HEK293T (cell line): ENCODE data around the gene SRCIN1.

Experiments used
- CTCF ChIA-PET: fragments of 350-600 bp; formaldehyde crosslinking; extraction: SDS; loops from one replicate; lab custom pipeline; 2021; ENCODE audit warnings: antibody characterized with exemption, inconsistent platforms; lab: Yijun Ruan, JAX
- POLR2A ChIA-PET: fragments of 350-600 bp; formaldehyde crosslinking; extraction: SDS; loops from one replicate; lab custom pipeline; 2020; ENCODE audit warnings: antibody characterized with exemption, inconsistent platforms; lab: Yijun Ruan, JAX
- DNase-seq: peaks from one replicate; pipeline ENCODE4 v3.0.0; 2012; ENCODE audit warnings: mixed read lengths; ENCODE audit errors: extremely low spot score
- ARNT ChIP-seq: fragments of 450-650 bp; IDR thresholded peaks from 2 replicates; pipeline ENCODE4 v1.6.1; 2017; ENCODE audit warnings: mild to moderate bottlenecking
- BHLHE40 ChIP-seq: fragments of 450-650 bp; IDR thresholded peaks from 2 replicates; pipeline ENCODE4 v1.6.1; 2016; ENCODE audit warnings: mild to moderate bottlenecking, moderate library complexity, borderline replicate concordance
- CTBP1 ChIP-seq: fragments of 450-650 bp; IDR thresholded peaks from 2 replicates; pipeline ENCODE4 v1.6.1; 2016; ENCODE audit warnings: borderline replicate concordance
- ELF4 ChIP-seq: fragments of 450-650 bp; IDR thresholded peaks from 2 replicates; pipeline ENCODE4 v1.6.1; 2017; ENCODE audit warnings: antibody characterized with exemption
- FOXA1 ChIP-seq: fragments of 450-650 bp; IDR thresholded peaks from 2 replicates; pipeline ENCODE4 v1.6.1; 2016; ENCODE audit warnings: mild to moderate bottlenecking
- FOXK2 ChIP-seq: fragments of 450-650 bp; IDR thresholded peaks from 2 replicates; pipeline ENCODE4 v1.6.1; 2016; ENCODE audit warnings: mild to moderate bottlenecking
- FOXM1 ChIP-seq: fragments of 450-650 bp; IDR thresholded peaks from 2 replicates; pipeline ENCODE4 v1.6.1; 2017; ENCODE audit warnings: mild to moderate bottlenecking, borderline replicate concordance
- HDGF ChIP-seq: fragments of 450-650 bp; IDR thresholded peaks from 2 replicates; pipeline ENCODE4 v1.6.1; 2017; ENCODE audit warnings: antibody characterized with exemption, borderline replicate concordance
- L3MBTL2 ChIP-seq: fragments of 450-650 bp; conservative IDR thresholded peaks from 2 replicates; pipeline ENCODE4 v1.6.1; 2016; ENCODE audit warnings: mild to moderate bottlenecking
- LEF1 ChIP-seq: fragments of 450-650 bp; IDR thresholded peaks from 2 replicates; pipeline ENCODE4 v1.6.1; 2017; ENCODE audit warnings: mild to moderate bottlenecking, borderline replicate concordance
- NFRKB ChIP-seq: fragments of 450-650 bp; IDR thresholded peaks from 2 replicates; pipeline ENCODE4 v1.6.1; 2016; ENCODE audit warnings: mild to moderate bottlenecking, moderate library complexity
- PKNOX1 ChIP-seq: fragments of 450-650 bp; IDR thresholded peaks from 2 replicates; pipeline ENCODE4 v1.6.1; 2016
- SP1 ChIP-seq: fragments of 450-650 bp; IDR thresholded peaks from 2 replicates; pipeline ENCODE4 v1.6.1; 2017
- SUZ12 ChIP-seq: fragments of 450-650 bp; IDR thresholded peaks from 2 replicates; pipeline ENCODE4 v1.6.1; 2016; ENCODE audit warnings: mild to moderate bottlenecking
- TARDBP ChIP-seq: fragments of 450-650 bp; IDR thresholded peaks from 2 replicates; pipeline ENCODE4 v1.6.1; 2016
- ZNF384 ChIP-seq: fragments of 450-650 bp; IDR thresholded peaks from 2 replicates; pipeline ENCODE4 v1.6.1; 2016

Gene SRCIN1

GRCh38 chr17:38543403-38544174 is 62.2 kb downstream of the SRCIN1 start:
- TF ChIP-seq ZNF384 (no peak), CTBP1 (no peak), NFRKB (no peak), FOXA1 (no peak), SUZ12 (no peak), LEF1 (no peak), BHLHE40 (no peak), PKNOX1 (no peak), ARNT (no peak), L3MBTL2 (no peak), HDGF (no peak), FOXM1 (no peak), ELF4 (no peak), SP1 (no peak), TARDBP (no peak), FOXK2 (no peak)
- ChIA-PET POLR2A (interaction anchor here (1.1 kb wide), 1 partner anchor 16 kb away, joined by 3 read pairs; no protein-coding TSS in a partner anchor), CTCF (interaction anchor here (1.0 kb wide), 1 partner anchor 120 kb away, joined by 3 read pairs; no protein-coding TSS in a partner anchor)
- DNase-seq, result no peak

GRCh38 chr17:38542286-38542685 is 63.5 kb downstream of the SRCIN1 start:
- TF ChIP-seq ELF4, result no peak
- no peak for TF ChIP-seq CTBP1
- no peak for TF ChIP-seq PKNOX1
- TF ChIP-seq FOXA1, result no peak
- TF ChIP-seq LEF1, result no peak
- no peak for TF ChIP-seq FOXM1
- TF ChIP-seq ZNF384, result no peak
- DNase-seq, result no peak
- POLR2A ChIA-PET, result no interaction called here
- CTCF ChIA-PET, result interaction anchor here (1.8 kb wide), 1 partner anchor 16 kb away, joined by 5 read pairs; no protein-coding TSS in a partner anchor

GRCh38 chr17:38541281-38541680 is 64.5 kb downstream of the SRCIN1 start:
- TF ChIP-seq SUZ12 (no peak), BHLHE40 (no peak), FOXK2 (no peak), PKNOX1 (no peak), CTBP1 (no peak), FOXA1 (no peak), ARNT (no peak), SP1 (no peak), FOXM1 (no peak), LEF1 (no peak), ZNF384 (no peak), TARDBP (no peak), HDGF (no peak), L3MBTL2 (no peak), NFRKB (no peak), ELF4 (no peak)
- POLR2A ChIA-PET, result no interaction called here
- CTCF ChIA-PET, result interaction anchor here (1.8 kb wide), 1 partner anchor 17 kb away, joined by 5 read pairs; no protein-coding TSS in a partner anchor
- DNase-seq, result no peak

GRCh38 chr17:38540514-38541045 is 65.2 kb downstream of the SRCIN1 start:
- no peak for DNase-seq
- TF ChIP-seq SUZ12 (no peak), BHLHE40 (no peak), SP1 (no peak), FOXK2 (no peak), L3MBTL2 (no peak), PKNOX1 (no peak), FOXA1 (no peak), NFRKB (no peak), LEF1 (no peak), ARNT (no peak), TARDBP (no peak), FOXM1 (no peak), HDGF (no peak), CTBP1 (no peak), ELF4 (no peak)
- ChIA-PET CTCF (interaction anchor here (1.1 to 1.2 kb wide), 2 partner anchors 17 to 31 kb away, joined by 3 to 5 read pairs; no protein-coding TSS in a partner anchor), POLR2A (interaction anchor here (1.6 kb wide), 1 partner anchor 18 kb away, joined by 5 read pairs; no protein-coding TSS in a partner anchor)

- CTCF ChIA-PET, result no interaction called here
- no peak for DNase-seq
- POLR2A ChIA-PET, result interaction anchor here (1.6 kb wide), 1 partner anchor 19 kb away, joined by 5 read pairs; no protein-coding TSS in a partner anchor
- TF ChIP-seq FOXM1, result no peak
- no peak for TF ChIP-seq PKNOX1
- no peak for TF ChIP-seq ARNT
- no peak for TF ChIP-seq TARDBP
- TF ChIP-seq FOXA1, result no peak
These were observed 66.4 kb downstream of the SRCIN1 start for GRCh38 chr17:38539386-38539785.
